ENCODE measurements around the gene DSTYK. TPM values are rescaled to one million over a fixed set of nuclear protein-coding genes. Genes with fewer than 3 reads are reported as not detected.

Gene DSTYK
- total and polyA plus RNA-seq, 4 donors: 16.8 to 25.1 (median 20.0) TPM

DNA sequence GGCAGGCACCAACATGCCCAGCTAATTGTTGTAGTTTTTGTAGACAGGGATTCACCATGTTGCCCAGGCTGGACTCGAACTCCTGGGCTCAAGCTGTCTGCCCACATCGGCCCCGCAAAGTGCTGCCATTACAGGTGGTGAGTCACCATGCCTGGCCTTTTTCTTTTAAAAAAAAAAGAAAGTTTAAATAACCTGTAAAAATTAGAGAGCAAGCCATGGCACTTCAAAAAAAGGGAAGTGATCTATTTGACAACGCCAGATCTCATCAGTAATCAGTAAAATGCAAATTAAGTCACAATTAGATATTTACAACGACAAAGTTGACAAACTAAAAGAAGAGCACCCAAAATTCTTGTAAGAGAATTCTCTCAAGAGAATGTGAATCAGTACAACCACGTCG is 86.8 kb downstream of the DSTYK start:
- Histone ChIP-seq H3K9me3 (ENCODE audit: control insufficient read depth, insufficient read depth, low read length) (no peaks in the 10 kb centered on the region), H3K4me1 (ENCODE audit: control insufficient read depth, insufficient read depth, low read length) (peaks cover 5% of the 10 kb centered on the region), H3K36me3 (ENCODE audit: control insufficient read depth, insufficient read depth, low read length) (no peaks in the 10 kb centered on the region), H3K4me3 (ENCODE audit: low read depth, low read length) (no peak overlapping the region), H3K27me3 (ENCODE audit: control insufficient read depth, insufficient read depth, low read length) (no peaks in the 10 kb centered on the region), H3K27ac (ENCODE audit: low read depth, low read length) (no peak overlapping the region)
- WGBS (ENCODE audit: insufficient coverage): 93% methylated on average over 3 of the region's 7 CpGs
- no peak for DNase-seq (ENCODE audit: low read depth in 4 of 6, low spot score in 6 of 6)

DNA sequence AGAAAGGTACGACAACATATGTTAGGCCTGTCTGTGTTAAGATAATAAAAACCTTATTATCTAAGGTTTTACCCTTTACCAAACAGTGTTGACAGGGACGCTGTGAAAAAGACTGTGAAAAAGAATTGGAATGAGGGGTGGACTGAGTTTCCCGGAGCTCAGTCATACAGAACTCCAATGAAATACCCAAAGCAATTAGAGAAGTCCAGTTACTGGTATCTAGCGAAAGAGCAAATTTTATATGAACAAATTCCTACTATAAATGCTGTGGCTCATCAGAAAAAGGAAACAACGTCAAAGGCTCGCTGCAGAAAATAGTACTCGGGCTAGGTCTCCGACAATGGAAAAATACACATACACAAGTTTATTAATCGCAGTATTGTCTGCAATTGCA is 89.0 kb downstream of the DSTYK start:
- peak overlapping the region; percentile 95 for H3K27ac ChIP-seq (ENCODE audit: low read depth, low read length)
- 64% methylated on average over 4 of the region's 9 CpGs for WGBS (ENCODE audit: insufficient coverage)
- peaks cover 6% of the 10 kb centered on the region for H3K36me3 ChIP-seq (ENCODE audit: control insufficient read depth, insufficient read depth, low read length)
- no peaks in the 10 kb centered on the region for H3K9me3 ChIP-seq (ENCODE audit: control insufficient read depth, insufficient read depth, low read length)
- H3K4me3 ChIP-seq (ENCODE audit: low read depth, low read length): peak overlapping the region; percentile 97
- peaks cover 5% of the 10 kb centered on the region for H3K4me1 ChIP-seq (ENCODE audit: control insufficient read depth, insufficient read depth, low read length)
- DNase-seq (ENCODE audit: low read depth in 4 of 6, low spot score in 6 of 6): no peak
- H3K27me3 ChIP-seq (ENCODE audit: control insufficient read depth, insufficient read depth, low read length): no peaks in the 10 kb centered on the region

DNA sequence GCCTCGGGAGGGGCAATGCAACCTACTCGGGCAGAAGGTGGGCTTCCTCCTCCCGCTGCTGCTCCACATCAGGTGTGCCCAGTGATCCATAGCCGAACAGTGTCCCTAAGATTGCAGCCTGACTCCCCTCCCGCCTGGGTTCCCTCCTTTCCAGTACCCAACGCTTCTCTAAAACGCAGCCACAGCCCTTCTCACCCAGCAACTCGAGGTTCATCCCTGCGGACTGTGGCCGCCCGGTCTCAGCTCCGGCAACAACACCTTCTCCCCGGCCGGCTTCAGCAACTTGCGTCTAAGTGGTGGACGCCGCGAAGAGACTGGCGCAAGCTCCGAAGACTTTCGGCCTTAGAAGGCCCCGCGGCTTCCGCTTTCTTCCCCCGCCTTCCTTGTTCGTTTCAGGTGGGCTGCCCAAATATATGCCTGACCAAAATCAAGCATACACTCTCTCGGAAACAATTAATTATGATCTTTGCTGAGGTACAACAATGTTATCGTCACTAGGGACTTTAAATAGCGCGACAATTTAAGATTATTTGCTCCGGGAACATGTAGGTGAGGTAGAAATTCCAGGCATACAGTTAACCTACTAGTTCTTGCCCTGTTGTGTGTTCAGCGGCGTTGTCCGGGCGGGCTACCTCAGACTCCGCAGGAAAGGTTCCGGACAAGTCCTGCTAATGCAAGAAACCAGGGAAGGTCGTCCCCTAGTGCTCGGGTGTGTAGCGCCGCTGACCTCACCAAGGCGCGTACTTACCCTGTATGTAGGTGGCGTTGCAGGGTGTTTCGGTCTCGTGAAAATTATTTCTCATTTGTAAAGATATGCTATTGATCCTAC is 89.6 kb downstream of the DSTYK start, which contains the start of gene RBBP5:
Gene RBBP5 (minus strand): TSS at position 319 of the 829 bp plus-strand sequence. CDS start 105 bp downstream, at position 214.
- H3K4me3 ChIP-seq (ENCODE audit: low read depth, low read length): peak within 1 kb of the TSS; percentile 97
- peaks cover 5% of the 10 kb centered on the region for H3K4me1 ChIP-seq (ENCODE audit: control insufficient read depth, insufficient read depth, low read length)
- under 1% methylated on average over 32 of the region's 46 CpGs for WGBS (ENCODE audit: insufficient coverage)
- no peaks in the 10 kb centered on the region for H3K27me3 ChIP-seq (ENCODE audit: control insufficient read depth, insufficient read depth, low read length)
- peak; percentile 88 to 98 (median 93) for DNase-seq (ENCODE audit: low read depth in 4 of 6, low spot score in 6 of 6)
- H3K27ac ChIP-seq (ENCODE audit: low read depth, low read length): peak within 1 kb of the TSS; percentile 95
- H3K36me3 ChIP-seq (ENCODE audit: control insufficient read depth, insufficient read depth, low read length): peaks cover 9% of the 10 kb centered on the region
- H3K9me3 ChIP-seq (ENCODE audit: control insufficient read depth, insufficient read depth, low read length): no peaks in the 10 kb centered on the region

DNA sequence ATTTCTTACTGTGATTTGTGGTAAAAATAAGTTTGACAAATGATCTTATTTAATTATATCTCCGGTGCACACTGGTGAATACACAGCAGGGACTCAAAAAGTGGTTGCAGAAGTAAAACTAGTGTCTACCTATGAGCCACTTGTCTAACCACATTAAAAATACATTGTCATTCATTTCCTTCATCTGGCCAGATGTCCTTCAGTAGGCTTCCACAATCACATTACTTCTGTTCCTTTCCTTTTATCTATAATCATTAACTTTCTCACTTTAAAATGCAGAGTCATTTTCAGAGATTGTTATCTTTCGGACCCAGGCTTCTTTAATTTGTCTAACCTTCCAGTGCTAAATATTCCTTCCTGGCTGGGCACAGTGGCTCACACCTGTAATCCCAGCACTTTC is 92.8 kb downstream of the DSTYK start:
- Histone ChIP-seq H3K27ac (ENCODE audit: low read depth, low read length) (no peak overlapping the region), H3K36me3 (ENCODE audit: control insufficient read depth, insufficient read depth, low read length) (peaks cover 12% of the 10 kb centered on the region), H3K4me1 (ENCODE audit: control insufficient read depth, insufficient read depth, low read length) (peaks cover 5% of the 10 kb centered on the region), H3K9me3 (ENCODE audit: control insufficient read depth, insufficient read depth, low read length) (no peaks in the 10 kb centered on the region), H3K27me3 (ENCODE audit: control insufficient read depth, insufficient read depth, low read length) (no peaks in the 10 kb centered on the region), H3K4me3 (ENCODE audit: low read depth, low read length) (no peak overlapping the region)
- 83% methylated on average over 1 of the region's 2 CpGs for WGBS (ENCODE audit: insufficient coverage)
- DNase-seq (ENCODE audit: low read depth in 4 of 6, low spot score in 6 of 6): no peak

DNA sequence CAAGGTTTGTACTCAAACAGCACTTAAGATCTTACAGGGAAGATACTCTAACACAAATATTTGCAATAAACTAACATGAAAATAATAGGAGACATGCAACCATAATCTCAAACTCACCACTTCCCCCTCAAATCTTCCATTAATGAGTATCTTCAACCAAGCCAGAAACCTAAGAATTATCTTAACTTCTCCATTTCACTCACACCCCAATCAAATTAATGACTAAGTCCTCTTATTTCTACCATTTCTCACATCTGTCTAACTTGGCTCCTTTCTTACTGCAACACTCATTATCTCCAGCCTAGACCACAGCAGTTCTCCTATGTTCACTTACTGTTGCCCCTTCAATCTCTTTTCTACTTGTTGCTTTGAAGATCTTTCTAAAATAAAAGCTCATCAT is 100.1 kb downstream of the DSTYK start:
- H3K4me3 ChIP-seq (ENCODE audit: low read depth, low read length): no peak overlapping the region
- H3K27me3 ChIP-seq (ENCODE audit: control insufficient read depth, insufficient read depth, low read length): no peaks in the 10 kb centered on the region
- no peaks in the 10 kb centered on the region for H3K9me3 ChIP-seq (ENCODE audit: control insufficient read depth, insufficient read depth, low read length)
- no peak overlapping the region for H3K27ac ChIP-seq (ENCODE audit: low read depth, low read length)
- H3K36me3 ChIP-seq (ENCODE audit: control insufficient read depth, insufficient read depth, low read length): peaks cover 15% of the 10 kb centered on the region
- no peak for DNase-seq (ENCODE audit: low read depth in 4 of 6, low spot score in 6 of 6)
- H3K4me1 ChIP-seq (ENCODE audit: control insufficient read depth, insufficient read depth, low read length): no peaks in the 10 kb centered on the region

DNA sequence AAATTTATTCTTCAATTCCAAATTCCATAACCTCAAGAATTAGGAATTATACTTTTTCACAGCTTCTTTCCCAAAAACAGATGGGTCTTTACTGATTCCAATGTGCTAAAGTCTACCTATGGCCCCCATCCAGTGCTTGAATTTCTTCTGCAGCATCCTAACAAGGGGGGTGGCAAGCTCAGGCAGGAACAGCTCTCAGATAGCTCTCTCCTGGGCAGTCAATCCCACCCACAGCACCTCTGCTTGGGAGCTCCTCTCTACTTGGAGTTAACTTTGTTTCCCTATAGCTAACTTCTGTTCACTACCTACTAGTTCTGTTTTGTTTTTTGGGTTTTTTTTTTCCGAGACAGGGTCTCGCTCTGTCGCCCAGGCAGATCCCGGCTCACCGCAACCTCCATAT is 101.8 kb downstream of the DSTYK start:
- DNase-seq (ENCODE audit: low read depth in 4 of 6, low spot score in 6 of 6): peak in 1 of 6 donors; percentile 15
- no peaks in the 10 kb centered on the region for H3K27me3 ChIP-seq (ENCODE audit: control insufficient read depth, insufficient read depth, low read length)
- no peak overlapping the region for H3K27ac ChIP-seq (ENCODE audit: low read depth, low read length)
- no peak overlapping the region for H3K4me3 ChIP-seq (ENCODE audit: low read depth, low read length)
- no peaks in the 10 kb centered on the region for H3K9me3 ChIP-seq (ENCODE audit: control insufficient read depth, insufficient read depth, low read length)
- 80% methylated on average over 2 of the region's 5 CpGs for WGBS (ENCODE audit: insufficient coverage)
- no peaks in the 10 kb centered on the region for H3K4me1 ChIP-seq (ENCODE audit: control insufficient read depth, insufficient read depth, low read length)
- H3K36me3 ChIP-seq (ENCODE audit: control insufficient read depth, insufficient read depth, low read length): peaks cover 22% of the 10 kb centered on the region

DNA sequence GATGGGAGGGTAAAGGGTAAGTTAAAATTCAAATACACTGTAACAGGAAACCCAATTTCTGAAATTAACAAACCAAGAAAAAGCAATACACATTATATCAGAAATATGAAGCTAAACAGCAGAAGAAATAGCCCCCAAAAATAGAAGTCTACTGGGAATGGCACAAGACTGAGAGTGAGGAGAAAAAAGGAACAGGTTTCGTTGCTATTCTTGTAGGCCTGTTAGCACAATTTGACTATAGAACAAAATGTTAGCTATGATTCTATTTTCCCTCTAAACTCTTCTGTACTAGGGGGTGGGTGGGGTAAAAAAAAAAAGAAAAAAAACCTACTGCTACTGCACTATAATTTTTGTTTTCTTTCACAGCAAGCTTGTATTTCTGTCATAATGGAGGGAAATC is 102.2 kb downstream of the DSTYK start:
- Histone ChIP-seq H3K9me3 (ENCODE audit: control insufficient read depth, insufficient read depth, low read length) (no peaks in the 10 kb centered on the region), H3K4me1 (ENCODE audit: control insufficient read depth, insufficient read depth, low read length) (no peaks in the 10 kb centered on the region), H3K4me3 (ENCODE audit: low read depth, low read length) (no peak overlapping the region), H3K27me3 (ENCODE audit: control insufficient read depth, insufficient read depth, low read length) (no peaks in the 10 kb centered on the region), H3K36me3 (ENCODE audit: control insufficient read depth, insufficient read depth, low read length) (peaks cover 27% of the 10 kb centered on the region), H3K27ac (ENCODE audit: low read depth, low read length) (no peak overlapping the region)
- no CpG with 5 or more reads among the region's 1 CpG for WGBS (ENCODE audit: insufficient coverage)
- DNase-seq (ENCODE audit: low read depth in 4 of 6, low spot score in 6 of 6): peak in 1 of 6 donors; percentile 17

DNA sequence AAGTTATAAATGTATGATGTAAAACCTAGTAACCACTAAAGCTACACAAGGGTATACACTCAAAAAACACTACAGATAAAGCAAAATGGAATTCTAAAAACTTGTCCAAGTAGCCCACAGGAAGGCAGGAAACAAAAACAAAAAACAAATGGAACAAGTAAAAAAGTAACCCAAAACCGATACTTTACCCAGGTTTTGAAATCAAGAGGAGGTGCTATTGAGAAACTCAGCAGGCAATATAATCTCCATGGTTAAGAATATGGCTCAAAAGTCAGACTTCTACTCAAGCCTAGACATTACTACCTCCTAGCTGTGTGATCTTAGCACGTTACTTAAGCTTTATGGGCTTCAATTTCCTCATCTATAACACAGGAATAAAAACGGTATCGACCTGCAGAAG is 103.0 kb downstream of the DSTYK start:
- DNase-seq (ENCODE audit: low read depth in 4 of 6, low spot score in 6 of 6): no peak

DNA sequence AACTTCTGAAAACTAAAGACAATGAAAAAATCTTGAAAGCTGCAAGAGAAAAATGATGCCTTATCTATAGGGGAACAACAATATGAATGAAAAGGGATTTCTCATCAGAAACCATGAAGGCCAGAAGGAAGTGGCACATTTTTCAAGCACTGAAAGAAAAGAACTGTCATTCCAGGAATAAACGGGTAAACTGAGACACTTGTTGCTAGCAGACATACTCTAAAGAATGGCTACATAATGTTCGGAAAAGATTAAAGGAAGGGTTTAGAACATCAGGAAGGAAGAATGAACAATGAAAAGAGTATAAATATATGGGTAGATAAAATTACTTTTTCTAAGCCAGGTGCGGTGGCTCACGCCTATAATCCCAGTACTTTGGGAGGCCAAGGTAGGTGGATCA is 104.2 kb downstream of the DSTYK start:
- H3K27ac ChIP-seq (ENCODE audit: low read depth, low read length): no peak overlapping the region
- H3K36me3 ChIP-seq (ENCODE audit: control insufficient read depth, insufficient read depth, low read length): peaks cover 30% of the 10 kb centered on the region
- no peaks in the 10 kb centered on the region for H3K9me3 ChIP-seq (ENCODE audit: control insufficient read depth, insufficient read depth, low read length)
- H3K4me3 ChIP-seq (ENCODE audit: low read depth, low read length): no peak overlapping the region
- H3K27me3 ChIP-seq (ENCODE audit: control insufficient read depth, insufficient read depth, low read length): no peaks in the 10 kb centered on the region
- H3K4me1 ChIP-seq (ENCODE audit: control insufficient read depth, insufficient read depth, low read length): no peaks in the 10 kb centered on the region
- WGBS (ENCODE audit: insufficient coverage): 100% methylated on average over 1 of the region's 4 CpGs
- DNase-seq (ENCODE audit: low read depth in 4 of 6, low spot score in 6 of 6): no peak

More for the DNA sequence above, 103.0 kb downstream of the DSTYK start:
- whole genome bisulfite sequencing (ENCODE audit: insufficient coverage): no CpG with 5 or more reads among the region's 4 CpGs
- Histone ChIP-seq H3K27me3 (ENCODE audit: control insufficient read depth, insufficient read depth, low read length) (no peaks in the 10 kb centered on the region), H3K27ac (ENCODE audit: low read depth, low read length) (no peak overlapping the region), H3K4me1 (ENCODE audit: control insufficient read depth, insufficient read depth, low read length) (no peaks in the 10 kb centered on the region), H3K36me3 (ENCODE audit: control insufficient read depth, insufficient read depth, low read length) (peaks cover 27% of the 10 kb centered on the region), H3K9me3 (ENCODE audit: control insufficient read depth, insufficient read depth, low read length) (no peaks in the 10 kb centered on the region), H3K4me3 (ENCODE audit: low read depth, low read length) (no peak overlapping the region)

DNA sequence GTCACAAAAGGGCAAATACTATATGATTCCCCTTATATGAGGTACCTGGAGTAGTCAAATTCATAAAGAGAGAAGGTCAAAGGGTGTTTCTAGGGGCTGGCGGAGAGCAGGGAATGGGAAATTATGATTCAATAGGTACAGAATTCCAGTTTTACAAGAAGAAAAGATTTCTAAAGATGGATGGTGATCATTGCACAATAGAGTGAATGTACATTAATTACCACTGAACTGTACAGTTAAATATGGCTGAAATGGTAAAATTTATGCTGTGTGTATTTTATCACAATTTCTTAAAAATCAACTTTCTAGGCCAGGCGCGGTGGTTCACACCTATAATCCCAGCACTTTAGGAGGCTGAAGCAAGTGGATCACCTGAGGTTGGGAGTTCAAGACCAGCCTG is 109.1 kb downstream of the DSTYK start:
- H3K4me3 ChIP-seq (ENCODE audit: low read depth, low read length): no peak overlapping the region
- H3K4me1 ChIP-seq (ENCODE audit: control insufficient read depth, insufficient read depth, low read length): no peaks in the 10 kb centered on the region
- no peak for DNase-seq (ENCODE audit: low read depth in 4 of 6, low spot score in 6 of 6)
- no peaks in the 10 kb centered on the region for H3K9me3 ChIP-seq (ENCODE audit: control insufficient read depth, insufficient read depth, low read length)
- H3K27me3 ChIP-seq (ENCODE audit: control insufficient read depth, insufficient read depth, low read length): no peaks in the 10 kb centered on the region
- H3K27ac ChIP-seq (ENCODE audit: low read depth, low read length): no peak overlapping the region
- WGBS (ENCODE audit: insufficient coverage): no CpG with 5 or more reads among the region's 3 CpGs
- peaks cover 45% of the 10 kb centered on the region for H3K36me3 ChIP-seq (ENCODE audit: control insufficient read depth, insufficient read depth, low read length)
